IMR-90 (cell line): ENCODE results near the gene BIK.

ENCODE experiments used
- CEBPB ChIP-seq: IDR thresholded peaks from 2 replicates; pipeline ENCODE4 v1.6.1; 2012; ENCODE audit warnings: low read depth, low read length, improper control_type of control experiment
- MXI1 ChIP-seq: IDR thresholded peaks from 2 replicates; pipeline ENCODE4 v1.6.1; 2012; ENCODE audit warnings: low read depth, mild to moderate bottlenecking, low read length, moderate library complexity, borderline replicate concordance
- NFE2L2 ChIP-seq: fragments of 150-350 bp; IDR thresholded peaks from 2 replicates; pipeline ENCODE4 v1.6.1; 2016; ENCODE audit warnings: low read depth, mild to moderate bottlenecking, low read length
- POLR2A ChIP-seq: IDR thresholded peaks from 2 replicates; pipeline ENCODE4 v1.6.1; 2012; ENCODE audit warnings: mild to moderate bottlenecking, low read depth, low read length
- RCOR1 ChIP-seq: IDR thresholded peaks from 2 replicates; pipeline ENCODE4 v1.6.1; 2012; ENCODE audit warnings: mild to moderate bottlenecking, low read length, improper control_type of control experiment; ENCODE audit not compliant: insufficient replicate concordance
- RFX5 ChIP-seq: IDR thresholded peaks from 2 replicates; pipeline ENCODE4 v1.8.0; 2012; ENCODE audit warnings: low read depth, mild to moderate bottlenecking, low read length, moderate library complexity
- SMC3 ChIP-seq: fragments of 150-350 bp; IDR thresholded peaks from 2 replicates; pipeline ENCODE4 v1.6.1; 2016; ENCODE audit warnings: low read depth, mild to moderate bottlenecking, antibody characterized with exemption, low read length, moderate library complexity
- TF ChIP-seq, protein P1 (sequence below): conservative IDR thresholded peaks from 2 replicates; pipeline ENCODE4 v1.5.1; 2012; ENCODE audit warnings: mild to moderate bottlenecking, low read depth, low read length, improper control_type of control experiment

DNA sequence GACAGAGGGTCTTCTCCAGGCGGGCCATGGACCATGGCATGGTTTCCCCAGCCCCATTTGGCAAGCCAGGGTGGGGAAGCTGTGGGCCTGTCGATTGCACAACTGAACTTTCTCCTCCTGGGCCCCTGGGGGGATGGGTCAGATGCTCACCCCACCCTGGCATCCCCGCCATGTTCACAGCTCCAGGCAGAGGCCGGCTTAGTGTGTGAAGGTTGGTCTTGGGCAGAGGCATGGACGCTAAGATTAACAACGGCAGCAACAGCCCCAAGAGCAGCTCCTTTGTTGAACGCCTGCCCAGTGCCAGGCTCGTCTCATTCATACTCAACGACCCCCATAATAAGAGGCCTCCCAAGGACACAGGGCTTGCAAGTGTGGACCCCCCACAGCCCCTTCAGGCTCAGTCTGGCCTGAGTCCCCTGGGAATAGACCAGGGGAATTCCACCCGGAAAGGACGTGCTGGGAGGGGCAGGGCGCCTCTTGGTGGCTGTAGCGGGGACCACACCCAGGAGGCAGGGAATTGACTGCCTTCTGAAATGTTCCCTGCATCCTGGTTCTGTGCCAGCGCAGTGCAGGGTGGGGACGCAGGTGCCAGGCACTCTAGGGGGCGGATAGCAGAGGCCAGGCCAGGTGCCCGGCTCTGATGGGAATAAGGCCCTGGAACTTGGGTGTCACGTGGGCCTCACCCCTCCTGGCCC, 49.1 kb downstream of the BIK start:
- TF ChIP-seq, protein P1, sequence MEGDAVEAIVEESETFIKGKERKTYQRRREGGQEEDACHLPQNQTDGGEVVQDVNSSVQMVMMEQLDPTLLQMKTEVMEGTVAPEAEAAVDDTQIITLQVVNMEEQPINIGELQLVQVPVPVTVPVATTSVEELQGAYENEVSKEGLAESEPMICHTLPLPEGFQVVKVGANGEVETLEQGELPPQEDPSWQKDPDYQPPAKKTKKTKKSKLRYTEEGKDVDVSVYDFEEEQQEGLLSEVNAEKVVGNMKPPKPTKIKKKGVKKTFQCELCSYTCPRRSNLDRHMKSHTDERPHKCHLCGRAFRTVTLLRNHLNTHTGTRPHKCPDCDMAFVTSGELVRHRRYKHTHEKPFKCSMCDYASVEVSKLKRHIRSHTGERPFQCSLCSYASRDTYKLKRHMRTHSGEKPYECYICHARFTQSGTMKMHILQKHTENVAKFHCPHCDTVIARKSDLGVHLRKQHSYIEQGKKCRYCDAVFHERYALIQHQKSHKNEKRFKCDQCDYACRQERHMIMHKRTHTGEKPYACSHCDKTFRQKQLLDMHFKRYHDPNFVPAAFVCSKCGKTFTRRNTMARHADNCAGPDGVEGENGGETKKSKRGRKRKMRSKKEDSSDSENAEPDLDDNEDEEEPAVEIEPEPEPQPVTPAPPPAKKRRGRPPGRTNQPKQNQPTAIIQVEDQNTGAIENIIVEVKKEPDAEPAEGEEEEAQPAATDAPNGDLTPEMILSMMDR = 0 out of 2 replicates have a peak, but pooled peaks have one; percentile 25
- TF ChIP-seq POLR2A = no peak
- TF ChIP-seq NFE2L2 = no peak
- no peak for TF ChIP-seq RCOR1
- peak; percentile 36; the same call in 1 of the 2 replicates for TF ChIP-seq CEBPB
- no peak for TF ChIP-seq MXI1
- TF ChIP-seq RFX5 = no peak
- 0 out of 2 replicates have a peak, but pooled peaks have one; percentile 12 for TF ChIP-seq SMC3
